HCT116 (cell line): ENCODE measurements around the gene CELSR3. TPM values are rescaled to one million over a fixed set of nuclear protein-coding genes. Genes with fewer than 3 reads are reported as not detected.

ENCODE experiments used
- ATAC-seq: fragments of 200-7000 bp; cut with Tn5 transposase; 2 replicates; pipeline ENCODE4 v1.9.1; 2020; ENCODE audit warnings: mild to moderate bottlenecking, moderate library complexity
- BruUV-seq: library from RNA; stranded (reverse); fragments of 400-500 nt; replicated peaks from 2 replicates; lab custom pipeline; 2021; lab: Mats Ljungman, UMichigan
- CTCF ChIA-PET: fragments of 300-600 bp; sonication (Branson Sonifier 250); formaldehyde crosslinking; loops from one replicate; lab custom pipeline; 2021; ENCODE audit warnings: antibody characterized with exemption; lab: Charles Lee
- POLR2A ChIA-PET: fragments of 300-600, 350-600 bp; sonication (Branson Sonifier 250); formaldehyde crosslinking; loops from one replicate; lab custom pipeline; 2021; ENCODE audit warnings: antibody characterized with exemption; lab: Charles Lee
- RAD21 ChIA-PET, 2 experiments: fragments of 300-600 bp; sonication (Branson Sonifier 250); formaldehyde crosslinking; loops; one replicate each; lab custom pipeline; 2023; ENCODE audit warnings: low total read pairs in 2 of 2; ENCODE audit not compliant: uncharacterized antibody in 2 of 2, unreplicated experiment in 2 of 2, low non-redundant PET in 1 of 2; lab: Charles Lee
- DNase-seq: peaks from one replicate; pipeline ENCODE4 v3.0.0-alpha.2; 2010; ENCODE audit warnings: low read depth, low spot score
- H2AFZ ChIP-seq: fragments of 200-600 bp; shearing (Covaris generic), sonication (generic); 2 replicates; pipeline ENCODE4 v1.6.1; 2017; ENCODE audit warnings: low read depth, mixed run types, mixed read lengths, antibody characterized with exemption, low read length; ENCODE audit not compliant: poor library complexity, severe bottlenecking
- H3K27ac ChIP-seq: 2 replicates; pipeline ENCODE4 v1.5.1; 2012; ENCODE audit warnings: low read depth, low read length
- H3K27me3 ChIP-seq: fragments of 200-600 bp; sonication (generic); 2 replicates; pipeline ENCODE4 v1.6.1; 2016; ENCODE audit warnings: mixed run types, low read length, mixed read lengths; ENCODE audit not compliant: insufficient read depth
- H3K36me3 ChIP-seq, 2 experiments: fragments of 200-500 bp in 1 of 2; fragments of 200-600 bp in 1 of 2; sonication (Bioruptor generic) in 1 of 2; sonication (generic) in 1 of 2; 2 replicates each; pipeline versions ENCODE4 v1.5.1 to v1.6.1; 2014 to 2016; ENCODE audit warnings: low read length in 2 of 2, inconsistent platforms in 1 of 2, mixed read lengths in 1 of 2, mixed run types in 1 of 2; ENCODE audit not compliant: insufficient read depth in 2 of 2, control insufficient read depth in 1 of 2
- H3K4me1 ChIP-seq, 2 experiments: fragments of 200-600 bp in 1 of 2; sonication (generic) in 1 of 2; 2 replicates each; pipeline versions ENCODE4 v1.5.1 to v1.6.1; 2012 to 2017; ENCODE audit warnings: low read length in 2 of 2, inconsistent platforms in 1 of 2, mild to moderate bottlenecking in 1 of 2, mixed read lengths in 1 of 2, mixed run types in 1 of 2, moderate library complexity in 1 of 2; ENCODE audit not compliant: insufficient read depth in 2 of 2, control insufficient read depth in 1 of 2
- H3K4me2 ChIP-seq: fragments of 200-600 bp; sonication (generic); 2 replicates; pipeline ENCODE4 v1.6.1; 2017; ENCODE audit warnings: mixed run types, low read length, mixed read lengths
- H3K4me3 ChIP-seq, 2 experiments: fragments of 200-600 bp in 1 of 2; sonication (generic) in 1 of 2; replicated peaks in 1 of 2; 2 replicates each; pipeline ENCODE4 v1.5.1; 2011 to 2016; ENCODE audit warnings: low read length in 2 of 2, control low read depth in 1 of 2, low read depth in 1 of 2, mild to moderate bottlenecking in 1 of 2, mixed read lengths in 1 of 2, mixed run types in 1 of 2
- H3K79me2 ChIP-seq: fragments of 200-600 bp; sonication (generic); 2 replicates; pipeline ENCODE4 v1.6.1; 2017; ENCODE audit warnings: mild to moderate bottlenecking, mixed run types, low read length, moderate library complexity, mixed read lengths; ENCODE audit not compliant: insufficient read depth
- H3K9ac ChIP-seq: fragments of 200-600 bp; sonication (generic); 2 replicates; pipeline ENCODE4 v1.6.1; 2016; ENCODE audit warnings: low read length, mixed read lengths
- H3K9me2 ChIP-seq: fragments of 200-600 bp; sonication (generic), shearing (Covaris generic); 2 replicates; pipeline ENCODE4 v1.6.1; 2017; ENCODE audit warnings: mixed run types, mild to moderate bottlenecking, moderate library complexity; ENCODE audit not compliant: insufficient read depth
- H3K9me3 ChIP-seq, 2 experiments: fragments of 200-500 bp in 1 of 2; fragments of 200-600 bp in 1 of 2; sonication (Bioruptor generic) in 1 of 2; sonication (generic) in 1 of 2; 2 replicates each; pipeline ENCODE4 v1.6.1; 2014 to 2017; ENCODE audit warnings: low read length in 2 of 2, mixed read lengths in 2 of 2, inconsistent platforms in 1 of 2, low read depth in 1 of 2, mild to moderate bottlenecking in 1 of 2, mixed run types in 1 of 2, moderate library complexity in 1 of 2; ENCODE audit not compliant: control insufficient read depth in 1 of 2, insufficient read depth in 1 of 2
- H4K20me1 ChIP-seq: fragments of 200-600 bp; sonication (generic), shearing (Covaris generic); 2 replicates; pipeline ENCODE4 v1.6.1; 2017; ENCODE audit warnings: mixed run types, mild to moderate bottlenecking, moderate library complexity; ENCODE audit not compliant: insufficient read depth
- CBX3 ChIP-seq: IDR thresholded peaks from 2 replicates; pipeline ENCODE4 v1.6.1; 2012; ENCODE audit warnings: low read depth
- CTCF ChIP-seq, 3 experiments: fragments of 200-600 bp in 1 of 3; sonication (generic) in 1 of 3; IDR thresholded peaks in 2 of 3; conservative IDR thresholded peaks in 1 of 3; 2 replicates each; pipeline ENCODE4 v1.5.1; 2012 to 2017; ENCODE audit warnings: low read depth in 2 of 3, low read length in 2 of 3, antibody characterized with exemption in 1 of 3, borderline replicate concordance in 1 of 3, control low read depth in 1 of 3, mild to moderate bottlenecking in 1 of 3, mixed read lengths in 1 of 3, mixed run types in 1 of 3, moderate library complexity in 1 of 3; ENCODE audit not compliant: insufficient read depth in 1 of 3
- EGR1 ChIP-seq: IDR thresholded peaks from 2 replicates; pipeline ENCODE4 v1.6.1; 2012; ENCODE audit warnings: low read depth
- EZH2phosphoT487 ChIP-seq: fragments of 200-600 bp; IDR thresholded peaks from 2 replicates; pipeline ENCODE4 v1.6.1; 2018; ENCODE audit warnings: antibody characterized with exemption, borderline replicate concordance
- FOSL1 ChIP-seq: IDR thresholded peaks from 2 replicates; pipeline ENCODE4 v1.6.1; 2012; ENCODE audit warnings: low read depth
- JUND ChIP-seq: IDR thresholded peaks from 2 replicates; pipeline ENCODE4 v1.6.1; 2012
- POLR2A ChIP-seq: IDR thresholded peaks from 2 replicates; pipeline ENCODE4 v1.7.0; 2011; ENCODE audit warnings: borderline replicate concordance; ENCODE audit not compliant: insufficient read depth, insufficient read length; ENCODE audit errors: extremely low read depth
- RAD21 ChIP-seq: IDR thresholded peaks from 2 replicates; pipeline ENCODE4 v1.6.1; 2012; ENCODE audit warnings: low read depth, mild to moderate bottlenecking
- SP1 ChIP-seq: IDR thresholded peaks from 2 replicates; pipeline ENCODE4 v1.6.1; 2012; ENCODE audit warnings: low read depth
- TCF7L2 ChIP-seq: IDR thresholded peaks from 2 replicates; pipeline ENCODE4 v1.7.0; 2011; ENCODE audit warnings: borderline replicate concordance, inconsistent platforms; ENCODE audit not compliant: insufficient read depth, insufficient read length; ENCODE audit errors: extremely low read depth
- ZNF274 ChIP-seq: fragments of 200-500 bp; sonication (Bioruptor generic); IDR thresholded peaks from 2 replicates; pipeline ENCODE4 v1.6.1; 2014; ENCODE audit warnings: mild to moderate bottlenecking, low read depth, low read length, inconsistent platforms
- intact Hi-C: fragments of 100-400 bp; cut with micrococcal nuclease; formaldehyde crosslinking; loops from 2 replicates; pipeline ENCODE4 v1.10.0; 2022
- total RNA-seq: library from RNA; stranded (reverse); gene quantifications from one replicate; pipeline ENCODE4 v1.2.1, GENCODE V29; 2021; ENCODE audit not compliant: unreplicated experiment
- TF ChIP-seq, protein P1 (sequence below): IDR thresholded peaks from 2 replicates; pipeline ENCODE4 v1.6.1; 2011; ENCODE audit warnings: mild to moderate bottlenecking, low read length, moderate library complexity; ENCODE audit not compliant: insufficient replicate concordance; ENCODE audit errors: extremely low read depth

The CELSR3 gene
- total RNA-seq, 1 experiment from 2014 or later: 7.8 TPM

- TF ChIP-seq, protein P1, sequence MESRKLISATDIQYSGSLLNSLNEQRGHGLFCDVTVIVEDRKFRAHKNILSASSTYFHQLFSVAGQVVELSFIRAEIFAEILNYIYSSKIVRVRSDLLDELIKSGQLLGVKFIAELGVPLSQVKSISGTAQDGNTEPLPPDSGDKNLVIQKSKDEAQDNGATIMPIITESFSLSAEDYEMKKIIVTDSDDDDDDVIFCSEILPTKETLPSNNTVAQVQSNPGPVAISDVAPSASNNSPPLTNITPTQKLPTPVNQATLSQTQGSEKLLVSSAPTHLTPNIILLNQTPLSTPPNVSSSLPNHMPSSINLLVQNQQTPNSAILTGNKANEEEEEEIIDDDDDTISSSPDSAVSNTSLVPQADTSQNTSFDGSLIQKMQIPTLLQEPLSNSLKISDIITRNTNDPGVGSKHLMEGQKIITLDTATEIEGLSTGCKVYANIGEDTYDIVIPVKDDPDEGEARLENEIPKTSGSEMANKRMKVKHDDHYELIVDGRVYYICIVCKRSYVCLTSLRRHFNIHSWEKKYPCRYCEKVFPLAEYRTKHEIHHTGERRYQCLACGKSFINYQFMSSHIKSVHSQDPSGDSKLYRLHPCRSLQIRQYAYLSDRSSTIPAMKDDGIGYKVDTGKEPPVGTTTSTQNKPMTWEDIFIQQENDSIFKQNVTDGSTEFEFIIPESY: no peak
- TF ChIP-seq TCF7L2: no peak
- no peak for TF ChIP-seq EZH2phosphoT487
- TF ChIP-seq ZNF274: no peak
- TF ChIP-seq FOSL1: no peak
- no peak for TF ChIP-seq POLR2A
- no peak for TF ChIP-seq JUND
- TF ChIP-seq RAD21: no peak
- TF ChIP-seq SP1: no peak
- TF ChIP-seq CTCF (IDR thresholded peaks at IDR 0.05 in 2 of 3, conservative IDR thresholded peaks at IDR 0.05 in 1 of 3; ENCODE audit: borderline replicate concordance in 1 of 3, insufficient read depth in 1 of 3, low read depth in 2 of 3, low read length in 2 of 3): no peak
- TF ChIP-seq CBX3: no peak
- no peak for TF ChIP-seq EGR1
- Histone ChIP-seq H3K79me2 (peaks cover 12% of the 10 kb centered on the region; the same call in 1 of the 2 replicates), H3K9ac (no peak overlapping the region), H2AFZ (no peak overlapping the region), H3K27me3 (no peaks in the 10 kb centered on the region), H3K4me1 (peaks cover 5 to 11% of the 10 kb centered on the region in 2 experiments; a peak in 3 of 4 replicates), H3K4me2 (no peak overlapping the region), H3K9me2 (no peaks in the 10 kb centered on the region), H3K4me3 (no peak overlapping the region), H3K36me3 (peaks cover 23 to 44% of the 10 kb centered on the region in 2 experiments; a peak in 3 of 4 replicates), H4K20me1 (no peaks in the 10 kb centered on the region), H3K27ac (no peak overlapping the region), H3K9me3 (no peaks in the 10 kb centered on the region)
- DNase-seq (no peak), ATAC-seq (no peak)
- CTCF ChIA-PET: no interaction called here
- intact Hi-C loops: no loop called here
- POLR2A ChIA-PET: no interaction called here
- RAD21 ChIA-PET: no interaction called here
- BruUV-seq: no TSS peak
Measured at GRCh38 chr3:48629894-48630293, 32.8 kb downstream of the CELSR3 start.
